SU-DHL-6 (cell line): ENCODE measurements around the gene BTBD19.

Source experiments
- EZH2phosphoT487 ChIP-seq: fragments of 200-600 bp; sonication (generic), shearing (Covaris generic); conservative IDR thresholded peaks from 2 replicates; pipeline ENCODE4 v1.6.1; 2018; ENCODE audit warnings: mild to moderate bottlenecking, antibody characterized with exemption, low read length, moderate library complexity, mixed read lengths
- TF ChIP-seq, protein P1 (sequence below): fragments of 200-600 bp; sonication (generic); IDR thresholded peaks from one replicate; pipeline ENCODE4 v1.5.1; 2017; ENCODE audit warnings: antibody characterized with exemption, mild to moderate bottlenecking, low read length, moderate library complexity; ENCODE audit not compliant: insufficient read depth, poor library complexity, severe bottlenecking

DNA sequence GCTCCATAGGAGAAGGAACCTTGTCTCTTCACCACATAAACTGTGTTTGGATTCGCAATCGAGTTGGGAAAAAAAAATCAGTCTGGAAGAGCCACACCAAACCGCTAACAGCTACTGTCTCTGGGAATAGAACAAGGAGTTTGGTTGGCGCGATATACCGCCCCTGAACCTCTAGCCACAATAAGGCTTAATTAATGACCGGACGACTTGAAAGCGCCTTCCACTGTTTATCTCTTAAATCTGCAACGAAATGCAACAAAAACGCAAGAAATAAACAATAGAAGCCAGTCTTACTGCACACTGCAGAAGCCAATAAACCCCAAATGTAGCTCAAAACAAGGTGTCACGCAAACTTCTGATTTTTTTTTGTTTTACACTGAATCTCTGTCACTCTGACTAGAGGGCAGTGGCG lies 10.9 kb downstream of the BTBD19 start:
- TF ChIP-seq, protein P1, sequence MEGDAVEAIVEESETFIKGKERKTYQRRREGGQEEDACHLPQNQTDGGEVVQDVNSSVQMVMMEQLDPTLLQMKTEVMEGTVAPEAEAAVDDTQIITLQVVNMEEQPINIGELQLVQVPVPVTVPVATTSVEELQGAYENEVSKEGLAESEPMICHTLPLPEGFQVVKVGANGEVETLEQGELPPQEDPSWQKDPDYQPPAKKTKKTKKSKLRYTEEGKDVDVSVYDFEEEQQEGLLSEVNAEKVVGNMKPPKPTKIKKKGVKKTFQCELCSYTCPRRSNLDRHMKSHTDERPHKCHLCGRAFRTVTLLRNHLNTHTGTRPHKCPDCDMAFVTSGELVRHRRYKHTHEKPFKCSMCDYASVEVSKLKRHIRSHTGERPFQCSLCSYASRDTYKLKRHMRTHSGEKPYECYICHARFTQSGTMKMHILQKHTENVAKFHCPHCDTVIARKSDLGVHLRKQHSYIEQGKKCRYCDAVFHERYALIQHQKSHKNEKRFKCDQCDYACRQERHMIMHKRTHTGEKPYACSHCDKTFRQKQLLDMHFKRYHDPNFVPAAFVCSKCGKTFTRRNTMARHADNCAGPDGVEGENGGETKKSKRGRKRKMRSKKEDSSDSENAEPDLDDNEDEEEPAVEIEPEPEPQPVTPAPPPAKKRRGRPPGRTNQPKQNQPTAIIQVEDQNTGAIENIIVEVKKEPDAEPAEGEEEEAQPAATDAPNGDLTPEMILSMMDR = no peak
- TF ChIP-seq EZH2phosphoT487 = no peak
